HepG2 (cell line): ENCODE results near the gene KLHDC4. TPM values are rescaled to one million over a fixed set of nuclear protein-coding genes. Genes with fewer than 3 reads are reported as not detected.
A peak's percentile ranks its signal among the peaks of the same experiment; 100 is the strongest.

ENCODE experiments used
- GABPB1 ChIP-seq: IDR thresholded peaks from 2 replicates; pipeline ENCODE4 v1.6.1; 2016; ENCODE audit warnings: mild to moderate bottlenecking, missing genetic modification reagents, moderate library complexity, missing compliant biosample characterization
- GATAD2A ChIP-seq: IDR thresholded peaks from 2 replicates; pipeline ENCODE4 v1.6.1; 2016
- KDM2A ChIP-seq: sonication (generic); formaldehyde crosslinking; IDR thresholded peaks from 2 replicates; pipeline ENCODE4 v1.4.0; 2020; ENCODE audit warnings: low read depth, missing genetic modification reagents, borderline replicate concordance
- MEF2D ChIP-seq: sonication (generic); formaldehyde crosslinking; IDR thresholded peaks from 2 replicates; pipeline ENCODE4 v1.5.1; 2020; ENCODE audit warnings: mild to moderate bottlenecking, missing genetic modification reagents
- MXD4 ChIP-seq: IDR thresholded peaks from 2 replicates; pipeline ENCODE4 v1.6.1; 2016; ENCODE audit warnings: mild to moderate bottlenecking, missing biosample characterization, missing genetic modification reagents
- NCOR1 ChIP-seq: fragments of 200-600 bp; sonication (generic); IDR thresholded peaks from 2 replicates; pipeline ENCODE4 v1.7.0; 2017; ENCODE audit warnings: antibody characterized with exemption, low read length, borderline replicate concordance
- NFIC ChIP-seq: IDR thresholded peaks from 2 replicates; pipeline ENCODE4 v1.6.1; 2012; ENCODE audit warnings: mild to moderate bottlenecking, low read length, inconsistent platforms
- RXRB ChIP-seq: IDR thresholded peaks from 2 replicates; pipeline ENCODE4 v1.6.1; 2016; ENCODE audit warnings: borderline replicate concordance, missing genetic modification reagents, missing compliant biosample characterization
- ZNF687 ChIP-seq: sonication (generic); formaldehyde crosslinking; IDR thresholded peaks from 2 replicates; pipeline ENCODE4 v1.5.1; 2020; ENCODE audit warnings: mild to moderate bottlenecking, missing genetic modification reagents, moderate library complexity
- ZNF704 ChIP-seq: sonication (generic); formaldehyde crosslinking; IDR thresholded peaks from 2 replicates; pipeline ENCODE4 v1.8.1; 2023; ENCODE audit warnings: mild to moderate bottlenecking, inconsistent platforms, moderate library complexity, missing genetic modification reagents, borderline replicate concordance
- polyA plus RNA-seq, 8 experiments: library from polyadenylated mRNA; depleted of rRNA in 3 of 8; stranded (reverse) in 7 of 8; unstranded in 1 of 8; fragments of >200 nt; fragmentation: Illumina TruSeq in 4 of 8; extraction: Trizol in 4 of 8; gene quantifications; 2 replicates each; pipeline versions ENCODE4 v1.2.1 to v1.2.3, GENCODE V29; 2011 to 2016; ENCODE audit warnings: low read depth in 4 of 8, missing spikeins in 1 of 8, mixed read lengths in 1 of 8; ENCODE audit not compliant: insufficient read depth in 1 of 8
- total RNA-seq, 5 experiments: library from RNA; depleted of rRNA; stranded (reverse); fragments of >200 nt; fragmentation: Illumina TruSeq; extraction: Trizol; gene quantifications; 2 replicates each; pipeline ENCODE4 v1.2.3, GENCODE V29; 2016; ENCODE audit warnings: low read depth in 1 of 5
- TF ChIP-seq, protein P1 (sequence below): sonication (generic); formaldehyde crosslinking; conservative IDR thresholded peaks from 2 replicates; pipeline ENCODE4 v1.4.0; 2020; ENCODE audit warnings: mild to moderate bottlenecking, missing genetic modification reagents, moderate library complexity
- TF ChIP-seq, protein P2 (sequence below), 2 experiments: sonication (generic) in 1 of 2; formaldehyde crosslinking in 1 of 2; IDR thresholded peaks; 2 replicates each; pipeline versions ENCODE4 v1.6.1 to v1.9.0; 2014 to 2022; ENCODE audit warnings: antibody characterized with exemption in 1 of 2, borderline replicate concordance in 1 of 2, inconsistent platforms in 1 of 2, low read depth in 1 of 2, missing genetic modification reagents in 1 of 2

The KLHDC4 gene
- total and polyA plus RNA-seq, 2 of the 13 experiments (the other 11 are each of a cell fraction or from before 2014, with no cell fraction given), result 18.7 to 31.8 TPM

DNA sequence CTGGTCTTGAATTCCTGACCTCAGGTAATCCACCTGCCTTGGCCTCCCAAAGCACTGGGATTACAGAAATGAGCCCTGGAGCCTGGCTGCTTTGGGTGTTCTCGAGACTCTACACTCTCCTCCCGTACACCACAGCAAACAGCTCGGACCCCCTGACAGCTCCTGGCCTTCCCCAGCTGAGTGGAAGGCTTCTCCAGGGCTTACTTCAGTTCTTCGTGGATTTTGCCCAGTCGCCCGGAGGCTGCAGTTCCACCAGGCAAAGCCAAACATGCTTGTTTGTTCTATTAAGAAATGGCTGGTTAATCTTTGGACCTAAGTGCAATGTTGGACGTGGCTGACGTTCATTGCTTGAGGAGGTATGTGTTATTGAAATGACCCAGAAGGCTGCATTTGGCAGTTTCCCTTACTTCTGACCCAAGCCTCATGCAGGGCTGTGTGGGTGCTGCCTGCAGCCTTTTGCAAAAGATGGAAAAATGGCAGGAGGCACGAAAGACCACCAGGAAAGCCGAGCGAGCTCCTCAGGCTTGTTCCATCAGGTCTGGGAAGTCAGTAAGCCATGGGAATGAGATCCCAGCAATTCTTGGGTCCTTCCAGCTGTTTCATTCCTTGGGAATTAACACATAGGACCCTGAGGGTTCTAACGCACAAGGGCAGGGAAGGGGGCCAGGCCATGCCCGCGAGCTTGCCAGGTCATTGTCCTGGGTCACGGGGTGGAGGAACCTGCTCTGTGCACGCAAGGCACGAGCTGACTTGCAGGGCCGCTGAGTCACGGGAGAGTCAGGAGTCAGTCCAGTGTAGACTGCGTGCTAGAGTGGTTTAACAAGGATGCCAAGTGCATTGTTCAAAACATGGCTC, 23.9 kb upstream of the KLHDC4 start (continued):
- TF ChIP-seq, protein P1, sequence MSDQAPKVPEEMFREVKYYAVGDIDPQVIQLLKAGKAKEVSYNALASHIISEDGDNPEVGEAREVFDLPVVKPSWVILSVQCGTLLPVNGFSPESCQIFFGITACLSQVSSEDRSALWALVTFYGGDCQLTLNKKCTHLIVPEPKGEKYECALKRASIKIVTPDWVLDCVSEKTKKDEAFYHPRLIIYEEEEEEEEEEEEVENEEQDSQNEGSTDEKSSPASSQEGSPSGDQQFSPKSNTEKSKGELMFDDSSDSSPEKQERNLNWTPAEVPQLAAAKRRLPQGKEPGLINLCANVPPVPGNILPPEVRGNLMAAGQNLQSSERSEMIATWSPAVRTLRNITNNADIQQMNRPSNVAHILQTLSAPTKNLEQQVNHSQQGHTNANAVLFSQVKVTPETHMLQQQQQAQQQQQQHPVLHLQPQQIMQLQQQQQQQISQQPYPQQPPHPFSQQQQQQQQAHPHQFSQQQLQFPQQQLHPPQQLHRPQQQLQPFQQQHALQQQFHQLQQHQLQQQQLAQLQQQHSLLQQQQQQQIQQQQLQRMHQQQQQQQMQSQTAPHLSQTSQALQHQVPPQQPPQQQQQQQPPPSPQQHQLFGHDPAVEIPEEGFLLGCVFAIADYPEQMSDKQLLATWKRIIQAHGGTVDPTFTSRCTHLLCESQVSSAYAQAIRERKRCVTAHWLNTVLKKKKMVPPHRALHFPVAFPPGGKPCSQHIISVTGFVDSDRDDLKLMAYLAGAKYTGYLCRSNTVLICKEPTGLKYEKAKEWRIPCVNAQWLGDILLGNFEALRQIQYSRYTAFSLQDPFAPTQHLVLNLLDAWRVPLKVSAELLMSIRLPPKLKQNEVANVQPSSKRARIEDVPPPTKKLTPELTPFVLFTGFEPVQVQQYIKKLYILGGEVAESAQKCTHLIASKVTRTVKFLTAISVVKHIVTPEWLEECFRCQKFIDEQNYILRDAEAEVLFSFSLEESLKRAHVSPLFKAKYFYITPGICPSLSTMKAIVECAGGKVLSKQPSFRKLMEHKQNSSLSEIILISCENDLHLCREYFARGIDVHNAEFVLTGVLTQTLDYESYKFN (CRISPR knock-in tag), result peak; percentile 98
- TF ChIP-seq, protein P2, sequence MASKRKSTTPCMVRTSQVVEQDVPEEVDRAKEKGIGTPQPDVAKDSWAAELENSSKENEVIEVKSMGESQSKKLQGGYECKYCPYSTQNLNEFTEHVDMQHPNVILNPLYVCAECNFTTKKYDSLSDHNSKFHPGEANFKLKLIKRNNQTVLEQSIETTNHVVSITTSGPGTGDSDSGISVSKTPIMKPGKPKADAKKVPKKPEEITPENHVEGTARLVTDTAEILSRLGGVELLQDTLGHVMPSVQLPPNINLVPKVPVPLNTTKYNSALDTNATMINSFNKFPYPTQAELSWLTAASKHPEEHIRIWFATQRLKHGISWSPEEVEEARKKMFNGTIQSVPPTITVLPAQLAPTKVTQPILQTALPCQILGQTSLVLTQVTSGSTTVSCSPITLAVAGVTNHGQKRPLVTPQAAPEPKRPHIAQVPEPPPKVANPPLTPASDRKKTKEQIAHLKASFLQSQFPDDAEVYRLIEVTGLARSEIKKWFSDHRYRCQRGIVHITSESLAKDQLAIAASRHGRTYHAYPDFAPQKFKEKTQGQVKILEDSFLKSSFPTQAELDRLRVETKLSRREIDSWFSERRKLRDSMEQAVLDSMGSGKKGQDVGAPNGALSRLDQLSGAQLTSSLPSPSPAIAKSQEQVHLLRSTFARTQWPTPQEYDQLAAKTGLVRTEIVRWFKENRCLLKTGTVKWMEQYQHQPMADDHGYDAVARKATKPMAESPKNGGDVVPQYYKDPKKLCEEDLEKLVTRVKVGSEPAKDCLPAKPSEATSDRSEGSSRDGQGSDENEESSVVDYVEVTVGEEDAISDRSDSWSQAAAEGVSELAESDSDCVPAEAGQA (IDR thresholded peaks at IDR 0.05; ENCODE audit: low read depth), result peak; percentile 47; the same call in 1 of the 2 replicates
- TF ChIP-seq, protein P2 (CRISPR knock-in tag; IDR thresholded peaks at IDR 0.05; ENCODE audit: borderline replicate concordance), result no peak
- 0 out of 2 replicates have a peak, but pooled peaks have one; percentile 40 for TF ChIP-seq MEF2D (CRISPR knock-in tag)
- 0 out of 2 replicates have a peak, but pooled peaks have one; percentile 46 for TF ChIP-seq ZNF704 (CRISPR knock-in tag)
- peak; percentile 47 for TF ChIP-seq GABPB1 (CRISPR knock-in tag)
- TF ChIP-seq ZNF687 (CRISPR knock-in tag), result peak; percentile 93
- TF ChIP-seq GATAD2A, result peak; percentile 98
- TF ChIP-seq NFIC, result 0 out of 2 replicates have a peak, but pooled peaks have one; percentile 26
- peak; percentile 43; the same call in 1 of the 2 replicates for TF ChIP-seq KDM2A (CRISPR knock-in tag)
- TF ChIP-seq MXD4 (CRISPR knock-in tag), result peak; percentile 81; the same call in 1 of the 2 replicates
- peak; percentile 80 for TF ChIP-seq RXRB (CRISPR knock-in tag)
- peak; percentile 97 for TF ChIP-seq NCOR1
